Suprapubic skin (tissue), 3 donors: ENCODE measurements around the gene HENMT1.

Source experiments
- EP300 ChIP-seq: sonication (generic); formaldehyde crosslinking; IDR thresholded peaks from one replicate; pipeline ENCODE4 v1.6.1; 2017; ENCODE audit warnings: antibody characterized with exemption
- TF ChIP-seq, protein P1 (sequence below), 2 donors: fragments of 200-600 bp in 1 of 2; fragments of 450-650 bp in 1 of 2; sonication (generic) in 1 of 2; IDR thresholded peaks; one replicate each; pipeline ENCODE4 v1.5.1; 2016 to 2019; ENCODE audit warnings: antibody characterized with exemption in 2 of 2, mild to moderate bottlenecking in 1 of 2, moderate library complexity in 1 of 2

DNA sequence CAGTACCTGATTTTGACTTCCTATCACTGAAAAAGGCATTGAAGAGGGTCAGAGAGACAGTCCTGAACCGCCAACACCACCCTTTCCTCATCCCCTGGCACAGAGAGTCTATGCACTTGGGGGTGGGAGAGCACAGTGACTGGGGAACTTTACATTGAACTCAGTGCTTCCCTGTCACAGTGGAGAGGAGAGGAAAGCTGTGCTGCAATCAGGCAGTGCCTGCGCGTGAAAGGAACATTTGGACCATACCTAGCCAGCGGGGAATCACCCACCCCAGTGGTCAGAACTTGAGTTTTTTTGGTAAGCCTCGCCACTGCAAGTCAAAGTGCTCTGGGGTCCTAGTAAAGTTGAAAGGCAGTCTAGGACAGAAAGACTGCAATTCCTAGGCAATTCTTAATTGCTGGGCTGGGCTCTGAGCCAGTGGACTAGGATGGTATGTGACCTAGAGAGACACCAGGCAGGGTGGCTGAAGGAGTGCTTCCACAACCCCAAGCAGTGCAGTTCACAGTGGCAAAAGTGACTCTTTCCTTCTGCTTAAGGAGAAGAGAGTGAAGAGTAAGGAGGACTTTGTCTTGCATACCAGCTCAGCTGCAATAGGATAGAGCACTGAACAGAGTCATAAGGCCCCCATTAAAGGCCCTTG lies 9.4 kb upstream of the HENMT1 start:
- no peak for TF ChIP-seq EP300
- TF ChIP-seq, protein P1, sequence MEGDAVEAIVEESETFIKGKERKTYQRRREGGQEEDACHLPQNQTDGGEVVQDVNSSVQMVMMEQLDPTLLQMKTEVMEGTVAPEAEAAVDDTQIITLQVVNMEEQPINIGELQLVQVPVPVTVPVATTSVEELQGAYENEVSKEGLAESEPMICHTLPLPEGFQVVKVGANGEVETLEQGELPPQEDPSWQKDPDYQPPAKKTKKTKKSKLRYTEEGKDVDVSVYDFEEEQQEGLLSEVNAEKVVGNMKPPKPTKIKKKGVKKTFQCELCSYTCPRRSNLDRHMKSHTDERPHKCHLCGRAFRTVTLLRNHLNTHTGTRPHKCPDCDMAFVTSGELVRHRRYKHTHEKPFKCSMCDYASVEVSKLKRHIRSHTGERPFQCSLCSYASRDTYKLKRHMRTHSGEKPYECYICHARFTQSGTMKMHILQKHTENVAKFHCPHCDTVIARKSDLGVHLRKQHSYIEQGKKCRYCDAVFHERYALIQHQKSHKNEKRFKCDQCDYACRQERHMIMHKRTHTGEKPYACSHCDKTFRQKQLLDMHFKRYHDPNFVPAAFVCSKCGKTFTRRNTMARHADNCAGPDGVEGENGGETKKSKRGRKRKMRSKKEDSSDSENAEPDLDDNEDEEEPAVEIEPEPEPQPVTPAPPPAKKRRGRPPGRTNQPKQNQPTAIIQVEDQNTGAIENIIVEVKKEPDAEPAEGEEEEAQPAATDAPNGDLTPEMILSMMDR (IDR thresholded peaks at IDR 0.05): no peak
